Keratinocyte (primary cell): ENCODE data around the gene PYURF. TPM values are rescaled to one million over a fixed set of nuclear protein-coding genes. Genes with fewer than 3 reads are reported as not detected.

Source experiments
- DNase-seq: peaks from one replicate; pipeline ENCODE4 v3.0.0-alpha.2; 2011; ENCODE audit warnings: low read depth, missing footprints, low spot score
- FAIRE-seq: peaks from 2 replicates; lab custom pipeline; 2011; peaks lifted over from hg19 to GRCh38; lab: Jason Lieb, UNC
- H2AFZ ChIP-seq: 2 replicates; pipeline ENCODE4 v1.6.0; 2012; ENCODE audit warnings: low read length, control low read depth, inconsistent platforms; ENCODE audit not compliant: control insufficient read depth
- H3K27ac ChIP-seq: 2 replicates; pipeline ENCODE4 v1.5.1; 2011; ENCODE audit warnings: low read length; ENCODE audit not compliant: control insufficient read depth, insufficient read depth
- H3K27me3 ChIP-seq: 3 replicates; pipeline ENCODE4 v1.6.0; 2011; ENCODE audit warnings: low read length; ENCODE audit not compliant: control insufficient read depth, insufficient read depth; ENCODE audit errors: extremely low read depth
- H3K36me3 ChIP-seq, 2 experiments: 2 replicates in 1 of 2; 3 replicates in 1 of 2; pipeline ENCODE4 v1.5.1; 2011; ENCODE audit warnings: low read length in 2 of 2, mild to moderate bottlenecking in 1 of 2; ENCODE audit not compliant: control insufficient read depth in 2 of 2, insufficient read depth in 2 of 2; ENCODE audit errors: extremely low read depth in 1 of 2
- H3K4me1 ChIP-seq: 3 replicates; pipeline ENCODE4 v1.5.1; 2011; ENCODE audit warnings: low read length; ENCODE audit not compliant: control insufficient read depth, insufficient read depth; ENCODE audit errors: extremely low read depth
- H3K4me2 ChIP-seq: 3 replicates; pipeline ENCODE4 v1.6.0; 2011; ENCODE audit warnings: low read depth, low read length; ENCODE audit not compliant: control insufficient read depth, insufficient read depth; ENCODE audit errors: extremely low read depth
- H3K4me3 ChIP-seq, 3 experiments: fragments of 200-600 bp in 1 of 3; sonication (generic) in 1 of 3; 2 replicates in 2 of 3; 3 replicates in 1 of 3; pipeline ENCODE4 v1.5.1; 2011 to 2016; ENCODE audit warnings: low read length in 3 of 3, mild to moderate bottlenecking in 3 of 3, control low read depth in 2 of 3, inconsistent platforms in 1 of 3, low read depth in 1 of 3, mixed read lengths in 1 of 3, mixed run types in 1 of 3, moderate library complexity in 1 of 3; ENCODE audit not compliant: control insufficient read depth in 2 of 3, insufficient read depth in 2 of 3; ENCODE audit errors: extremely low read depth in 1 of 3
- H3K79me2 ChIP-seq: 2 replicates; pipeline ENCODE4 v1.6.0; 2012; ENCODE audit warnings: low read length; ENCODE audit not compliant: control insufficient read depth, insufficient read depth
- H3K9ac ChIP-seq: 3 replicates; pipeline ENCODE4 v1.6.0; 2011; ENCODE audit warnings: low read length; ENCODE audit not compliant: control insufficient read depth, insufficient read depth; ENCODE audit errors: extremely low read depth
- H3K9me1 ChIP-seq: 3 replicates; pipeline ENCODE4 v1.6.0; 2011; ENCODE audit warnings: low read length; ENCODE audit not compliant: control insufficient read depth, insufficient read depth; ENCODE audit errors: extremely low read depth
- H3K9me3 ChIP-seq: 2 replicates; pipeline ENCODE4 v1.5.1; 2012; ENCODE audit warnings: low read depth, low read length; ENCODE audit not compliant: control insufficient read depth
- H4K20me1 ChIP-seq: 3 replicates; pipeline ENCODE4 v1.6.0; 2011; ENCODE audit warnings: low read length; ENCODE audit not compliant: control insufficient read depth, insufficient read depth; ENCODE audit errors: extremely low read depth
- CTCF ChIP-seq, 3 experiments: IDR thresholded peaks in 1 of 3; conservative IDR thresholded peaks in 1 of 3; optimal IDR thresholded peaks in 1 of 3; 2 replicates in 2 of 3; 3 replicates in 1 of 3; pipeline versions ENCODE3 to v1.5.1; 2011; ENCODE audit warnings: low read length in 3 of 3, mild to moderate bottlenecking in 3 of 3, moderate library complexity in 2 of 3, control low read depth in 1 of 3, inconsistent platforms in 1 of 3; ENCODE audit not compliant: insufficient read depth in 2 of 3; ENCODE audit errors: extremely low read depth in 1 of 3
- EZH2 ChIP-seq: IDR thresholded peaks from one replicate; pipeline ENCODE4 v1.6.1; 2012; ENCODE audit warnings: inconsistent platforms, mild to moderate bottlenecking, low read length, moderate library complexity
- dilution Hi-C: fragments of 300-500 bp; cut with MboI; formaldehyde crosslinking; loops from one replicate; pipeline ENCODE4 v1.7.0; 2020; ENCODE audit warnings: low sequenced_read_pairs; ENCODE audit not compliant: extremely low pct_ligation_motif_present
- polyA plus RNA-seq, 5 experiments: library from polyadenylated mRNA; depleted of rRNA in 3 of 5; stranded (reverse) in 3 of 5; stranded (forward) in 1 of 5; unstranded in 1 of 5; fragments of >200 nt; gene quantifications; 1 replicate in 1 of 5; 2 replicates in 3 of 5; 3 replicates in 1 of 5; pipeline versions ENCODE4 v1.2.1 to v1.2.3, GENCODE V29; 2011 to 2012; ENCODE audit warnings: missing spikeins in 2 of 5, low read depth in 1 of 5, low replicate concordance in 1 of 5

PYURF gene
- polyA plus RNA-seq, 1 donor (not counting 4 experiments of a cell fraction or from before 2014, with no cell fraction given) = 95.6 TPM

- no peak overlapping the region for H2AFZ ChIP-seq
- H3K79me2 ChIP-seq = no peaks in the 10 kb centered on the region
- H3K4me2 ChIP-seq = no peak overlapping the region
- TF ChIP-seq CTCF (optimal IDR thresholded peaks at IDR 0.05 in 1 of 3, IDR thresholded peaks at IDR 0.05 in 1 of 3, conservative IDR thresholded peaks at IDR 0.05 in 1 of 3; ENCODE audit: extremely low read depth in 1 of 3, insufficient read depth in 2 of 3, low read length in 3 of 3) = no peak
- no peak for TF ChIP-seq EZH2
- no peaks in the 10 kb centered on the region for H3K36me3 ChIP-seq
- DNase-seq (no peak), FAIRE-seq (no peak)
- no peaks in the 10 kb centered on the region for H3K9me1 ChIP-seq
- H3K27me3 ChIP-seq = no peaks in the 10 kb centered on the region
- no peaks in the 10 kb centered on the region for H3K4me1 ChIP-seq
- no peak overlapping the region for H3K9ac ChIP-seq
- dilution Hi-C loops = no loop called here
- no peak overlapping the region for H3K4me3 ChIP-seq
- H4K20me1 ChIP-seq = no peaks in the 10 kb centered on the region
- no peak overlapping the region for H3K27ac ChIP-seq
- no peaks in the 10 kb centered on the region for H3K9me3 ChIP-seq
Observed at GRCh38 chr4:88481537-88481936, 42.0 kb downstream of the PYURF start.

- H3K27me3 ChIP-seq = no peaks in the 10 kb centered on the region
- H3K4me3 ChIP-seq = no peak overlapping the region
- dilution Hi-C loops = no loop called here
- H4K20me1 ChIP-seq = no peaks in the 10 kb centered on the region
- H3K4me1 ChIP-seq = no peaks in the 10 kb centered on the region
- FAIRE-seq (no peak), DNase-seq (no peak)
- no peaks in the 10 kb centered on the region for H3K79me2 ChIP-seq
- no peaks in the 10 kb centered on the region for H3K9me1 ChIP-seq
- H3K9ac ChIP-seq = no peak overlapping the region
- no peak overlapping the region for H3K4me2 ChIP-seq
- H3K36me3 ChIP-seq = no peaks in the 10 kb centered on the region
- no peak for TF ChIP-seq CTCF (optimal IDR thresholded peaks at IDR 0.05 in 1 of 3, IDR thresholded peaks at IDR 0.05 in 1 of 3, conservative IDR thresholded peaks at IDR 0.05 in 1 of 3; ENCODE audit: extremely low read depth in 1 of 3, insufficient read depth in 2 of 3, low read length in 3 of 3)
- TF ChIP-seq EZH2 = no peak
- no peak overlapping the region for H3K27ac ChIP-seq
- no peak overlapping the region for H2AFZ ChIP-seq
- no peaks in the 10 kb centered on the region for H3K9me3 ChIP-seq
Observed at GRCh38 chr4:88478247-88478646, 45.3 kb downstream of the PYURF start.
